SK-N-SH (cell line): ENCODE measurements around the gene ADPRHL1. TPM values are rescaled to one million over a fixed set of nuclear protein-coding genes. Genes with fewer than 3 reads are reported as not detected.

Experiments
- CTCF ChIA-PET: fragments of 300-600, 350-600 bp; formaldehyde crosslinking; extraction: SDS; loops from one replicate; lab custom pipeline; 2021; lab: Yijun Ruan, JAX
- POLR2A ChIA-PET: fragments of 350-600 bp; sonication (Branson Sonifier 250); formaldehyde crosslinking; extraction: SDS; loops from one replicate; lab custom pipeline; 2020; ENCODE audit warnings: antibody characterized with exemption, inconsistent platforms; lab: Yijun Ruan, JAX
- DNase-seq: peaks from one replicate; pipeline ENCODE4 v3.0.0; 2012
- H2AFZ ChIP-seq: fragments of 200-600 bp; sonication (generic); 2 replicates; pipeline ENCODE4 v1.8.1; 2016; ENCODE audit warnings: antibody characterized with exemption, mild to moderate bottlenecking, low read depth
- H3F3A ChIP-seq: fragments of 200-600 bp; sonication (generic); replicated peaks from 2 replicates; pipeline ENCODE3; 2016; ENCODE audit warnings: antibody characterized with exemption, mild to moderate bottlenecking; ENCODE audit not compliant: insufficient read depth
- H3K27ac ChIP-seq, 2 experiments: fragments of 200-500 bp in 1 of 2; fragments of 200-600 bp in 1 of 2; sonication (Bioruptor generic) in 1 of 2; sonication (generic), shearing (Covaris generic) in 1 of 2; 2 replicates each; pipeline versions ENCODE4 v1.5.1 to v1.6.1; 2014 to 2016; ENCODE audit warnings: low read depth in 2 of 2, inconsistent platforms in 1 of 2, low read length in 1 of 2, mild to moderate bottlenecking in 1 of 2, mixed read lengths in 1 of 2
- H3K27me3 ChIP-seq: fragments of 200-600 bp; sonication (generic), shearing (Covaris generic); 2 replicates; pipeline ENCODE4 v1.6.1; 2016; ENCODE audit warnings: mixed run types; ENCODE audit not compliant: insufficient read depth
- H3K36me3 ChIP-seq, 2 experiments: fragments of 200-500 bp in 1 of 2; fragments of 200-600 bp in 1 of 2; sonication (Bioruptor generic) in 1 of 2; sonication (generic) in 1 of 2; replicated peaks in 1 of 2; 2 replicates each; pipeline versions ENCODE3 to v1.5.1; 2014 to 2016; ENCODE audit warnings: low read length in 1 of 2, mild to moderate bottlenecking in 1 of 2; ENCODE audit not compliant: insufficient read depth in 2 of 2, control insufficient read depth in 1 of 2
- H3K4me1 ChIP-seq, 2 experiments: fragments of 200-500 bp in 1 of 2; fragments of 200-600 bp in 1 of 2; sonication (Bioruptor generic) in 1 of 2; sonication (generic), shearing (Covaris generic) in 1 of 2; 2 replicates each; pipeline versions ENCODE4 v1.5.1 to v1.6.1; 2014 to 2016; ENCODE audit warnings: low read depth in 1 of 2, low read length in 1 of 2, mixed run types in 1 of 2; ENCODE audit not compliant: insufficient read depth in 2 of 2, control insufficient read depth in 1 of 2
- H3K4me2 ChIP-seq: fragments of 200-600 bp; sonication (generic), shearing (Covaris generic); 2 replicates; pipeline ENCODE4 v1.6.1; 2017; ENCODE audit warnings: mixed run types
- H3K4me3 ChIP-seq, 2 experiments: fragments of 200-500 bp in 1 of 2; fragments of 200-600 bp in 1 of 2; sonication (Bioruptor generic) in 1 of 2; sonication (generic), shearing (Covaris generic) in 1 of 2; 2 replicates each; pipeline versions ENCODE4 v1.5.1 to v1.8.1; 2014 to 2016; ENCODE audit warnings: low read depth in 2 of 2, inconsistent platforms in 1 of 2, low read length in 1 of 2, mild to moderate bottlenecking in 1 of 2, mixed read lengths in 1 of 2, moderate library complexity in 1 of 2
- H3K79me2 ChIP-seq: fragments of 200-600 bp; sonication (generic); 2 replicates; pipeline ENCODE4 v1.8.1; 2017; ENCODE audit warnings: mild to moderate bottlenecking; ENCODE audit not compliant: insufficient read depth
- H3K9ac ChIP-seq: fragments of 200-600 bp; sonication (generic); 2 replicates; pipeline ENCODE4 v1.6.1; 2017; ENCODE audit warnings: mixed run types
- H3K9me2 ChIP-seq: fragments of 200-600 bp; sonication (generic); 2 replicates; pipeline ENCODE4 v1.6.1; 2017; ENCODE audit warnings: mixed run types
- H3K9me3 ChIP-seq: fragments of 200-600 bp; sonication (generic); 2 replicates; pipeline ENCODE4 v1.6.1; 2017; ENCODE audit warnings: mixed run types, mild to moderate bottlenecking, moderate library complexity
- H4K20me1 ChIP-seq: fragments of 200-600 bp; sonication (generic); 2 replicates; pipeline ENCODE4 v1.6.1; 2017; ENCODE audit warnings: mild to moderate bottlenecking, mixed run types; ENCODE audit not compliant: insufficient read depth
- CHD2 ChIP-seq: fragments of 150-350 bp; IDR thresholded peaks from 2 replicates; pipeline ENCODE4 v1.6.1; 2018; ENCODE audit warnings: low read length; ENCODE audit not compliant: partially characterized antibody
- ELF1 ChIP-seq: IDR thresholded peaks from 2 replicates; pipeline ENCODE4 v1.4.0; 2012
- EP300 ChIP-seq, 2 experiments: IDR thresholded peaks; 2 replicates each; pipeline versions ENCODE4 v1.4.0 to v1.6.1; 2012; ENCODE audit warnings: borderline replicate concordance in 1 of 2, low read depth in 1 of 2, low read length in 1 of 2
- EZH2phosphoT487 ChIP-seq: fragments of 200-600 bp; sonication (generic); IDR thresholded peaks from 2 replicates; pipeline ENCODE4 v1.6.1; 2017; ENCODE audit warnings: low read depth, mixed run types, mild to moderate bottlenecking, antibody characterized with exemption, moderate library complexity, borderline replicate concordance
- FOSL2 ChIP-seq: IDR thresholded peaks from 2 replicates; pipeline ENCODE4 v1.4.0; 2012; ENCODE audit warnings: low read depth, mild to moderate bottlenecking, moderate library complexity, borderline replicate concordance
- FOXM1 ChIP-seq: IDR thresholded peaks from 2 replicates; pipeline ENCODE4 v1.4.0; 2012; ENCODE audit warnings: low read depth, mild to moderate bottlenecking
- JUND ChIP-seq: IDR thresholded peaks from 2 replicates; pipeline ENCODE4 v1.4.0; 2012
- MXI1 ChIP-seq: IDR thresholded peaks from 2 replicates; pipeline ENCODE4 v1.6.1; 2012; ENCODE audit warnings: mild to moderate bottlenecking, low read depth, low read length, improper control_type of control experiment
- NRF1 ChIP-seq: IDR thresholded peaks from 2 replicates; pipeline ENCODE4 v1.6.1; 2012; ENCODE audit warnings: low read depth, mild to moderate bottlenecking, low read length
- POLR2AphosphoS5 ChIP-seq: IDR thresholded peaks from 2 replicates; pipeline ENCODE4 v1.6.1; 2012; ENCODE audit warnings: low read depth, low read length
- RAD21 ChIP-seq: IDR thresholded peaks from 2 replicates; pipeline ENCODE4 v1.6.1; 2012; ENCODE audit warnings: mild to moderate bottlenecking, low read length
- RCOR1 ChIP-seq: fragments of 150-350 bp; IDR thresholded peaks from 2 replicates; pipeline ENCODE4 v1.6.1; 2017; ENCODE audit warnings: antibody characterized with exemption, low read length
- RFX5 ChIP-seq: IDR thresholded peaks from 2 replicates; pipeline ENCODE4 v1.6.1; 2012; ENCODE audit warnings: mild to moderate bottlenecking, improper control_type of control experiment, low read length
- SIN3A ChIP-seq: IDR thresholded peaks from 2 replicates; pipeline ENCODE4 v1.6.1; 2012; ENCODE audit warnings: low read depth, mild to moderate bottlenecking, low read length, moderate library complexity, borderline replicate concordance
- SMC3 ChIP-seq: IDR thresholded peaks from 2 replicates; pipeline ENCODE4 v1.6.1; 2012; ENCODE audit warnings: low read depth, low read length, improper control_type of control experiment
- YY1 ChIP-seq: IDR thresholded peaks from 2 replicates; pipeline ENCODE4 v1.4.0; 2012; ENCODE audit warnings: low read depth, mild to moderate bottlenecking
- WGBS: methylation state at CpG from one replicate; pipeline ENCODE4 v1.1.6; 2017; ENCODE audit warnings: low lambda C conversion rate; 5-methylcytosine and 5-hydroxymethylcytosine counted together
- polyA plus RNA-seq, 3 experiments: library from polyadenylated mRNA; depleted of rRNA; stranded (reverse); fragments of >200 nt; gene quantifications; 2 replicates each; pipeline ENCODE4 v1.2.3, GENCODE V29; 2012
- TF ChIP-seq, protein P1 (sequence below): IDR thresholded peaks from 2 replicates; pipeline ENCODE4 v1.4.0; 2012; ENCODE audit warnings: low read depth, borderline replicate concordance
- TF ChIP-seq, protein P2 (sequence below): fragments of 150-350 bp; IDR thresholded peaks from 2 replicates; pipeline ENCODE4 v1.6.1; 2017; ENCODE audit warnings: antibody characterized with exemption, low read length, low read depth, borderline replicate concordance

ADPRHL1 gene
- polyA plus RNA-seq, 1 of the 3 experiments (the other 2 are of a cell fraction): 1.0 TPM

GRCh38 chr13:113405481-113406300 is 47.6 kb downstream of the ADPRHL1 start:
- no peak overlapping the region for H3K9ac ChIP-seq
- no peak overlapping the region for H3K4me2 ChIP-seq
- peaks cover 0 to 23% of the 10 kb centered on the region in 2 experiments; a peak in 3 of 4 replicates for H3K4me1 ChIP-seq
- no peak overlapping the region for H2AFZ ChIP-seq
- no peak for DNase-seq
- H3K4me3 ChIP-seq: no peak overlapping the region
- no peaks in the 10 kb centered on the region for H3K79me2 ChIP-seq
- ChIA-PET POLR2A (no interaction called here), CTCF (interaction anchor here (0.9 to 1.6 kb wide), 2 partner anchors 12 to 46 kb away, joined by 3 to 4 read pairs; no protein-coding TSS in a partner anchor)
- H3K9me3 ChIP-seq: no peaks in the 10 kb centered on the region
- no peaks in the 10 kb centered on the region for H3K9me2 ChIP-seq
- no peaks in the 10 kb centered on the region for H4K20me1 ChIP-seq
- H3K27me3 ChIP-seq: no peaks in the 10 kb centered on the region
- no peaks in the 10 kb centered on the region for H3F3A ChIP-seq
- WGBS: 87% methylated on average over 9 of the region's 38 CpGs
- H3K36me3 ChIP-seq: no peaks in the 10 kb centered on the region
- TF ChIP-seq YY1: no peak
- no peak for TF ChIP-seq FOSL2
- TF ChIP-seq NRF1: no peak
- TF ChIP-seq, protein P1, sequence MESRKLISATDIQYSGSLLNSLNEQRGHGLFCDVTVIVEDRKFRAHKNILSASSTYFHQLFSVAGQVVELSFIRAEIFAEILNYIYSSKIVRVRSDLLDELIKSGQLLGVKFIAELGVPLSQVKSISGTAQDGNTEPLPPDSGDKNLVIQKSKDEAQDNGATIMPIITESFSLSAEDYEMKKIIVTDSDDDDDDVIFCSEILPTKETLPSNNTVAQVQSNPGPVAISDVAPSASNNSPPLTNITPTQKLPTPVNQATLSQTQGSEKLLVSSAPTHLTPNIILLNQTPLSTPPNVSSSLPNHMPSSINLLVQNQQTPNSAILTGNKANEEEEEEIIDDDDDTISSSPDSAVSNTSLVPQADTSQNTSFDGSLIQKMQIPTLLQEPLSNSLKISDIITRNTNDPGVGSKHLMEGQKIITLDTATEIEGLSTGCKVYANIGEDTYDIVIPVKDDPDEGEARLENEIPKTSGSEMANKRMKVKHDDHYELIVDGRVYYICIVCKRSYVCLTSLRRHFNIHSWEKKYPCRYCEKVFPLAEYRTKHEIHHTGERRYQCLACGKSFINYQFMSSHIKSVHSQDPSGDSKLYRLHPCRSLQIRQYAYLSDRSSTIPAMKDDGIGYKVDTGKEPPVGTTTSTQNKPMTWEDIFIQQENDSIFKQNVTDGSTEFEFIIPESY: no peak
- TF ChIP-seq EP300 (IDR thresholded peaks at IDR 0.05; ENCODE audit: borderline replicate concordance in 1 of 2, low read depth in 1 of 2, low read length in 1 of 2): no peak
- TF ChIP-seq RAD21: no peak
- no peak for TF ChIP-seq RFX5
- no peak for TF ChIP-seq EZH2phosphoT487
- no peak for TF ChIP-seq JUND
- TF ChIP-seq, protein P2, sequence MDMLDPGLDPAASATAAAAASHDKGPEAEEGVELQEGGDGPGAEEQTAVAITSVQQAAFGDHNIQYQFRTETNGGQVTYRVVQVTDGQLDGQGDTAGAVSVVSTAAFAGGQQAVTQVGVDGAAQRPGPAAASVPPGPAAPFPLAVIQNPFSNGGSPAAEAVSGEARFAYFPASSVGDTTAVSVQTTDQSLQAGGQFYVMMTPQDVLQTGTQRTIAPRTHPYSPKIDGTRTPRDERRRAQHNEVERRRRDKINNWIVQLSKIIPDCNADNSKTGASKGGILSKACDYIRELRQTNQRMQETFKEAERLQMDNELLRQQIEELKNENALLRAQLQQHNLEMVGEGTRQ: no peak
- TF ChIP-seq SIN3A: no peak
- TF ChIP-seq MXI1: no peak
- no peak for TF ChIP-seq POLR2AphosphoS5
- TF ChIP-seq SMC3: no peak
- no peak for TF ChIP-seq FOXM1
- TF ChIP-seq RCOR1: no peak
- no peak for TF ChIP-seq CHD2
- no peak for TF ChIP-seq ELF1
- H3K27ac ChIP-seq: no peak overlapping the region
